ENCODE data around the gene PODXL2.

PODXL2 gene

GRCh38 chr3:127629467-127630403 lies 750 bp downstream of the PODXL2 start:
- no peak overlapping the region for H3K27ac ChIP-seq
- TF ChIP-seq, protein P1, sequence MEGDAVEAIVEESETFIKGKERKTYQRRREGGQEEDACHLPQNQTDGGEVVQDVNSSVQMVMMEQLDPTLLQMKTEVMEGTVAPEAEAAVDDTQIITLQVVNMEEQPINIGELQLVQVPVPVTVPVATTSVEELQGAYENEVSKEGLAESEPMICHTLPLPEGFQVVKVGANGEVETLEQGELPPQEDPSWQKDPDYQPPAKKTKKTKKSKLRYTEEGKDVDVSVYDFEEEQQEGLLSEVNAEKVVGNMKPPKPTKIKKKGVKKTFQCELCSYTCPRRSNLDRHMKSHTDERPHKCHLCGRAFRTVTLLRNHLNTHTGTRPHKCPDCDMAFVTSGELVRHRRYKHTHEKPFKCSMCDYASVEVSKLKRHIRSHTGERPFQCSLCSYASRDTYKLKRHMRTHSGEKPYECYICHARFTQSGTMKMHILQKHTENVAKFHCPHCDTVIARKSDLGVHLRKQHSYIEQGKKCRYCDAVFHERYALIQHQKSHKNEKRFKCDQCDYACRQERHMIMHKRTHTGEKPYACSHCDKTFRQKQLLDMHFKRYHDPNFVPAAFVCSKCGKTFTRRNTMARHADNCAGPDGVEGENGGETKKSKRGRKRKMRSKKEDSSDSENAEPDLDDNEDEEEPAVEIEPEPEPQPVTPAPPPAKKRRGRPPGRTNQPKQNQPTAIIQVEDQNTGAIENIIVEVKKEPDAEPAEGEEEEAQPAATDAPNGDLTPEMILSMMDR (conservative IDR thresholded peaks at IDR 0.05; ENCODE audit: low read depth): no peak
- POLR2A ChIA-PET (ENCODE audit: low non-redundant PET): no interaction called here
- DNase-seq (ENCODE audit: low spot score): no peak
- CTCF ChIA-PET: interaction anchor here (1.4 kb wide), 1 partner anchor 67 kb away, joined by 3 read pairs; no protein-coding TSS in a partner anchor

GRCh38 chr3:127630811-127631714 lies 2.1 kb downstream of the PODXL2 start:
- TF ChIP-seq, protein P1 (conservative IDR thresholded peaks at IDR 0.05; ENCODE audit: low read depth): no peak
- no peak for DNase-seq (ENCODE audit: low spot score)
- ChIA-PET CTCF (interaction anchor here (1.4 kb wide), 1 partner anchor 66 kb away, joined by 3 read pairs; no protein-coding TSS in a partner anchor), POLR2A (ENCODE audit: low non-redundant PET) (no interaction called here)
- no peak overlapping the region for H3K27ac ChIP-seq

DNA sequence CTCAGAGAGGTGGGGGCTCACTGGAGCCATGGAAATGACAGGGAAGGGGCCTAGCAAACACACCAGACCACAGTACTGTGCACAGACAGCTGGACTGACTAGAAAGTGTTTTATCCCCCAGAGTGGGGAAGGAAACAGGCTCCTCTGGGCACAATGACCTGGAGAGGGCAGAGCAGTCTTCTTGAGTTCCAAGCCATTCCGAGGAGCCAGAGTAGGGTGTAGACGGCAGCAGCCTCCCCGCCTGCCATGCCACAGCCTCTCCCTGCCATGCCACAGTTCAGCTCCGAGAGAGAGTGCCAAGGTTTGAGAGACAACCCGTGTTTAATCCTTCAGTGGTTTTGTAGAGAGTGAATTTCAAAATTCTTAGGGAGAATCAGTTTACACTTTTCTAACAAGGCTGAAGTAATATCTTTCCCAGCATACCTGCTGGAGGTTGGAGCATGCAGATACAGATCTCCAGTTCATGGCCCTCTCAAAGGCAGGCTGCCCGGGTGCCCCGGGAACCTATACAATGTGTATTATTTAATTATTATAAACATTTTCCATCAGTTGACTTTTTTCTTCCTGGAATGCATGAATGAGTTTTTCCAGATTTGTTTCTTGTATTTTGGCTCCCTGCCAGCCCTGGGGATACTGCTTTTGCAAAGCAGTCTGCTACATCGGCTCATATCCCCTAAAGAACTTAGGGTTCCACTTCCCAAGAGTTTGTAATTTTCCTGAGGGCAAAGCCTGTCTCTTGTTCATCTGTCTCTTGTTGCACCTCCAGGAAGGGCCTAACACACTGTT lies 3.2 kb downstream of the PODXL2 start:
- TF ChIP-seq, protein P1 (conservative IDR thresholded peaks at IDR 0.05; ENCODE audit: low read depth): no peak
- CTCF ChIA-PET: no interaction called here
- H3K27ac ChIP-seq: no peak overlapping the region
- no peak for DNase-seq (ENCODE audit: low spot score)
- POLR2A ChIA-PET (ENCODE audit: low non-redundant PET): no interaction called here

GRCh38 chr3:127634653-127635052 lies 5.7 kb downstream of the PODXL2 start:
- TF ChIP-seq, protein P1 (conservative IDR thresholded peaks at IDR 0.05; ENCODE audit: low read depth): no peak
- ChIA-PET POLR2A (ENCODE audit: low non-redundant PET) (no interaction called here), CTCF (interaction anchor here (0.6 to 0.7 kb wide), 2 partner anchors 42 to 80 kb away, joined by 3 read pairs; no protein-coding TSS in a partner anchor)

GRCh38 chr3:127637546-127637945 lies 8.6 kb downstream of the PODXL2 start:
- no peak overlapping the region for H3K27ac ChIP-seq
- DNase-seq (ENCODE audit: low spot score): no peak
- ChIA-PET CTCF (no interaction called here), POLR2A (ENCODE audit: low non-redundant PET) (no interaction called here)
- TF ChIP-seq, protein P1 (conservative IDR thresholded peaks at IDR 0.05; ENCODE audit: low read depth): no peak

More at GRCh38 chr3:127634653-127635052, 5.7 kb downstream of the PODXL2 start:
- no peak overlapping the region for H3K27ac ChIP-seq
- no peak for DNase-seq (ENCODE audit: low spot score)
